H9 (cell line): ENCODE results near the gene TSNAXIP1. TPM values are rescaled to one million over a fixed set of nuclear protein-coding genes. Genes with fewer than 3 reads are reported as not detected.

Experiments used
- DNase-seq: peaks from one replicate; pipeline ENCODE4 v3.0.0-alpha.2; 2017
- H2AFZ ChIP-seq: one replicate; pipeline ENCODE4 v1.6.1; 2013; ENCODE audit warnings: mild to moderate bottlenecking, low read length, control low read depth, moderate library complexity
- H2AK5ac ChIP-seq: 2 replicates; pipeline ENCODE4 v1.6.1; 2013; ENCODE audit warnings: low read length, control low read depth, mixed read lengths; ENCODE audit not compliant: insufficient read length
- H2BK120ac ChIP-seq: one replicate; pipeline ENCODE4 v1.6.1; 2013; ENCODE audit warnings: low read depth, mild to moderate bottlenecking, low read length, control low read depth, inconsistent platforms; ENCODE audit not compliant: poor library complexity, severe bottlenecking
- H2BK12ac ChIP-seq: 2 replicates; pipeline ENCODE4 v1.6.1; 2013; ENCODE audit warnings: low read length, control low read depth, mixed read lengths, low read depth; ENCODE audit not compliant: insufficient read length
- H2BK15ac ChIP-seq: 2 replicates; pipeline ENCODE4 v1.6.1; 2013; ENCODE audit warnings: low read depth, low read length, control low read depth
- H2BK20ac ChIP-seq: one replicate; pipeline ENCODE4 v1.6.1; 2013; ENCODE audit warnings: low read depth, mild to moderate bottlenecking, low read length, control low read depth, inconsistent platforms; ENCODE audit not compliant: poor library complexity, severe bottlenecking
- H2BK5ac ChIP-seq: 2 replicates; pipeline ENCODE4 v1.6.1; 2013; ENCODE audit warnings: low read length, control low read depth, mixed read lengths; ENCODE audit not compliant: insufficient read length
- H3K14ac ChIP-seq: 2 replicates; pipeline ENCODE4 v1.6.1; 2013; ENCODE audit warnings: low read length, control low read depth; ENCODE audit not compliant: insufficient read depth
- H3K18ac ChIP-seq: 2 replicates; pipeline ENCODE4 v1.6.1; 2013; ENCODE audit warnings: low read depth, mild to moderate bottlenecking, mixed read lengths, low read length, control low read depth; ENCODE audit not compliant: insufficient read length
- H3K23ac ChIP-seq: 2 replicates; pipeline ENCODE4 v1.6.1; 2013; ENCODE audit warnings: low read length, control low read depth, mixed read lengths, low read depth; ENCODE audit not compliant: insufficient read length
- H3K23me2 ChIP-seq: 2 replicates; pipeline ENCODE4 v1.6.1; 2013; ENCODE audit warnings: low read depth, mild to moderate bottlenecking, mixed read lengths, low read length, control low read depth; ENCODE audit not compliant: insufficient read length, poor library complexity, severe bottlenecking
- H3K27ac ChIP-seq: 2 replicates; pipeline ENCODE4 v1.5.1; 2013; ENCODE audit warnings: low read length, control low read depth, mixed read lengths, low read depth; ENCODE audit not compliant: insufficient read length
- H3K27me3 ChIP-seq: 2 replicates; pipeline ENCODE4 v1.6.1; 2013; ENCODE audit warnings: low read length, control low read depth, inconsistent platforms; ENCODE audit not compliant: insufficient read depth
- H3K4ac ChIP-seq: 2 replicates; pipeline ENCODE4 v1.6.1; 2013; ENCODE audit warnings: low read depth, mild to moderate bottlenecking, control low read depth, inconsistent platforms, low read length, moderate library complexity
- H3K4me1 ChIP-seq: 2 replicates; pipeline ENCODE4 v1.6.1; 2013; ENCODE audit warnings: low read length, control low read depth, inconsistent platforms; ENCODE audit not compliant: insufficient read depth
- H3K4me2 ChIP-seq: 2 replicates; pipeline ENCODE4 v1.6.1; 2013; ENCODE audit warnings: low read length, control low read depth, mixed read lengths; ENCODE audit not compliant: insufficient read length, insufficient read depth
- H3K56ac ChIP-seq: 2 replicates; pipeline ENCODE4 v1.6.1; 2013; ENCODE audit warnings: low read depth, mild to moderate bottlenecking, mixed read lengths, low read length, control low read depth; ENCODE audit not compliant: insufficient read length
- H3K79me1 ChIP-seq: 2 replicates; pipeline ENCODE4 v1.6.1; 2013; ENCODE audit warnings: low read depth, mild to moderate bottlenecking, moderate library complexity, low read length, control low read depth, inconsistent platforms; ENCODE audit not compliant: insufficient read depth, poor library complexity, severe bottlenecking
- H3K79me2 ChIP-seq: 2 replicates; pipeline ENCODE4 v1.6.1; 2013; ENCODE audit warnings: low read length, control low read depth, inconsistent platforms; ENCODE audit not compliant: insufficient read depth
- H3K9ac ChIP-seq: 2 replicates; pipeline ENCODE4 v1.6.1; 2013; ENCODE audit warnings: low read length, control low read depth, mixed read lengths; ENCODE audit not compliant: insufficient read length; ENCODE audit errors: extremely low read depth
- H3K9me3 ChIP-seq: one replicate; pipeline ENCODE4 v1.6.1; 2013; ENCODE audit warnings: low read depth, low read length, inconsistent platforms; ENCODE audit not compliant: control insufficient read depth
- H3T11ph ChIP-seq: one replicate; pipeline ENCODE4 v1.6.1; 2013; ENCODE audit warnings: mild to moderate bottlenecking, low read length, control low read depth, inconsistent platforms
- H4K20me1 ChIP-seq: one replicate; pipeline ENCODE4 v1.6.1; 2013; ENCODE audit not compliant: control insufficient read depth, insufficient read length, insufficient read depth
- H4K5ac ChIP-seq: 2 replicates; pipeline ENCODE4 v1.6.1; 2013; ENCODE audit warnings: low read depth, mild to moderate bottlenecking, mixed read lengths, low read length, control low read depth; ENCODE audit not compliant: insufficient read length
- H4K8ac ChIP-seq: replicated peaks from 2 replicates; pipeline ENCODE4 v1.6.1; 2013; ENCODE audit warnings: low read length, control low read depth, mixed read lengths, low read depth; ENCODE audit not compliant: insufficient read length
- H4K91ac ChIP-seq: 2 replicates; pipeline ENCODE4 v1.6.1; 2013; ENCODE audit warnings: low read depth, mild to moderate bottlenecking, moderate library complexity, mixed read lengths, low read length, control low read depth; ENCODE audit not compliant: insufficient read length
- H3K27ac Mint-ChIP-seq, 3 experiments: 2 replicates in 2 of 3; 3 replicates in 1 of 3; pipeline ENCODE4 v1.8.0; 2020 to 2021; ENCODE audit warnings: mixed read lengths in 3 of 3, mild to moderate bottlenecking in 1 of 3, moderate library complexity in 1 of 3
- H3K27me3 Mint-ChIP-seq: 2 replicates; pipeline ENCODE4 v1.8.0; 2021; ENCODE audit warnings: low read depth, mild to moderate bottlenecking, moderate library complexity, mixed read lengths
- H3K36me3 Mint-ChIP-seq, 3 experiments: 2 replicates in 2 of 3; 3 replicates in 1 of 3; pipeline ENCODE4 v1.8.0; 2020 to 2021; ENCODE audit warnings: low read depth in 3 of 3, mixed read lengths in 3 of 3; ENCODE audit not compliant: insufficient read depth in 1 of 3
- H3K4me1 Mint-ChIP-seq, 2 experiments: 2 replicates each; pipeline ENCODE4 v1.8.0; 2020; ENCODE audit warnings: mixed read lengths in 2 of 2
- H3K4me3 Mint-ChIP-seq, 2 experiments: 2 replicates in 1 of 2; 3 replicates in 1 of 2; pipeline ENCODE4 v1.8.0; 2020 to 2021; ENCODE audit warnings: mild to moderate bottlenecking in 2 of 2, mixed read lengths in 2 of 2, moderate library complexity in 1 of 2
- H3K9me3 Mint-ChIP-seq, 2 experiments: 2 replicates in 1 of 2; 3 replicates in 1 of 2; pipeline ENCODE4 v1.8.0; 2020; ENCODE audit warnings: mild to moderate bottlenecking in 2 of 2, mixed read lengths in 2 of 2, moderate library complexity in 1 of 2
- CTCF ChIP-seq: fragments of 200-600 bp; sonication (generic); conservative IDR thresholded peaks from 3 replicates; pipeline ENCODE4 v1.8.0; 2021; ENCODE audit warnings: antibody characterized with exemption, mild to moderate bottlenecking
- WGBS: extraction: QIAGEN DNeasy Blood & Tissue Kit; methylation state at CpG from one replicate; pipeline ENCODE4 v1.1.7; 2013; ENCODE audit warnings: missing lambda C conversion rate, low lambda C conversion rate, mixed read lengths; ENCODE audit not compliant: insufficient read length; ENCODE audit errors: extremely low coverage; 5-methylcytosine and 5-hydroxymethylcytosine counted together
- total RNA-seq: library from RNA; stranded (reverse); gene quantifications from 2 replicates; pipeline ENCODE4 v1.2.1, GENCODE V29; 2021

TSNAXIP1 gene
- total RNA-seq, 1 experiment from 2014 or later: 1.3 TPM

- no peak overlapping the region for H2BK12ac ChIP-seq
- no peak overlapping the region for H2AFZ ChIP-seq
- no peak overlapping the region for H2BK20ac ChIP-seq
- Mint-ChIP-seq H3K27me3 (no peaks in the 10 kb centered on the region), H3K4me3 (no peak overlapping the region), H3K9me3 (no peaks in the 10 kb centered on the region), H3K36me3 (peaks cover 21 to 38% (median 35%) of the 10 kb centered on the region in 3 experiments), H3K27ac (no peak overlapping the region; a peak in 1 of 7 replicates), H3K4me1 (peaks cover 35 to 50% of the 10 kb centered on the region in 2 experiments)
- H3K23ac ChIP-seq: no peak overlapping the region
- H3K23me2 ChIP-seq: no peaks in the 10 kb centered on the region
- H3K9me3 ChIP-seq: no peaks in the 10 kb centered on the region
- H3T11ph ChIP-seq: no peak overlapping the region
- no peak overlapping the region for H3K9ac ChIP-seq
- H3K4ac ChIP-seq: no peak overlapping the region
- DNase-seq: no peak
- no peak overlapping the region for H2BK5ac ChIP-seq
- no peak overlapping the region for H4K8ac ChIP-seq
- no peak overlapping the region for H3K14ac ChIP-seq
- no peak overlapping the region for H2BK15ac ChIP-seq
- H2AK5ac ChIP-seq: no peak overlapping the region
- peaks cover 3% of the 10 kb centered on the region for H3K79me1 ChIP-seq
- H3K4me1 ChIP-seq: peaks cover 6% of the 10 kb centered on the region; the same call in 1 of the 2 replicates
- no peak overlapping the region for H3K4me2 ChIP-seq
- peak overlapping the region; percentile 16 for H4K5ac ChIP-seq
- no CpG with 5 or more reads among the region's 8 CpGs for WGBS
- no peaks in the 10 kb centered on the region for H3K27me3 ChIP-seq
- H2BK120ac ChIP-seq: no peak overlapping the region
- H3K79me2 ChIP-seq: peaks cover 29% of the 10 kb centered on the region; the same call in 1 of the 2 replicates
- no peak for TF ChIP-seq CTCF
- H3K56ac ChIP-seq: no peak overlapping the region
- no peak overlapping the region for H3K27ac ChIP-seq
- H4K91ac ChIP-seq: no peak overlapping the region
- no peak overlapping the region for H3K18ac ChIP-seq
- peaks cover 3% of the 10 kb centered on the region for H4K20me1 ChIP-seq
These were observed 54.1 kb downstream of the TSNAXIP1 start for GRCh38 chr16:67860589-67861398.
